GM23338 (cell line): ENCODE measurements around the gene RAI14. TPM values are rescaled to one million over a fixed set of nuclear protein-coding genes. Genes with fewer than 3 reads are reported as not detected.

ENCODE experiments used
- ATAC-seq: fragments of 200-7000 bp; cut with Tn5 transposase; 3 replicates; pipeline ENCODE4 v1.9.1; 2020
- DNase-seq: peaks from one replicate; pipeline ENCODE4 v3.0.0-alpha.2; 2015; ENCODE audit warnings: low spot score
- H2AFZ ChIP-seq: fragments of 200-600 bp; sonication (generic); 2 replicates; pipeline ENCODE4 v1.8.0; 2016; ENCODE audit warnings: antibody characterized with exemption, mild to moderate bottlenecking, moderate library complexity
- H3F3A ChIP-seq: fragments of 200-600 bp; sonication (generic); replicated peaks from 2 replicates; pipeline ENCODE4 v1.8.0; 2017; ENCODE audit warnings: antibody characterized with exemption, mixed run types, low read depth
- H3K27ac ChIP-seq: fragments of 200-600 bp; sonication (generic); 2 replicates; pipeline ENCODE4 v1.6.1; 2016; ENCODE audit warnings: low read depth
- H3K27me3 ChIP-seq: fragments of 200-600 bp; sonication (generic); 2 replicates; pipeline ENCODE4 v1.8.0; 2016; ENCODE audit warnings: mild to moderate bottlenecking, mixed run types, moderate library complexity; ENCODE audit not compliant: insufficient read depth
- H3K36me3 ChIP-seq: fragments of 200-600 bp; sonication (generic); 2 replicates; pipeline ENCODE4 v1.8.0; 2016; ENCODE audit warnings: mild to moderate bottlenecking; ENCODE audit not compliant: insufficient read depth
- H3K4me1 ChIP-seq: fragments of 200-600 bp; sonication (generic); 2 replicates; pipeline ENCODE4 v1.8.0; 2016; ENCODE audit warnings: mild to moderate bottlenecking, moderate library complexity; ENCODE audit not compliant: insufficient read depth
- H3K4me2 ChIP-seq: fragments of 200-600 bp; sonication (generic); 2 replicates; pipeline ENCODE4 v1.7.1; 2017; ENCODE audit warnings: mixed run types
- H3K4me3 ChIP-seq: fragments of 200-600 bp; sonication (generic); 2 replicates; pipeline ENCODE4 v1.6.1; 2016; ENCODE audit warnings: mixed run types
- H3K79me2 ChIP-seq: fragments of 200-600 bp; sonication (generic); replicated peaks from 2 replicates; pipeline ENCODE4 v1.8.0; 2017; ENCODE audit warnings: mild to moderate bottlenecking; ENCODE audit not compliant: insufficient read depth
- H3K9me2 ChIP-seq: fragments of 200-600 bp; sonication (generic); 2 replicates; pipeline ENCODE4 v1.8.0; 2017; ENCODE audit not compliant: insufficient read depth
- H4K20me1 ChIP-seq: fragments of 200-600 bp; sonication (generic); replicated peaks from 2 replicates; pipeline ENCODE4 v1.8.0; 2017; ENCODE audit warnings: mild to moderate bottlenecking; ENCODE audit not compliant: insufficient read depth
- H3K27ac Mint-ChIP-seq: 2 replicates; pipeline ENCODE4 v1.8.0; 2020; ENCODE audit warnings: inconsistent platforms, mild to moderate bottlenecking, moderate library complexity, mixed read lengths
- H3K27me3 Mint-ChIP-seq: 3 replicates; pipeline ENCODE4 v1.8.0; 2022; ENCODE audit warnings: low read depth, mild to moderate bottlenecking, moderate library complexity, mixed read lengths, inconsistent platforms; ENCODE audit not compliant: insufficient read depth, poor library complexity
- H3K36me3 Mint-ChIP-seq: 3 replicates; pipeline ENCODE4 v1.8.0; 2021; ENCODE audit warnings: low read depth, mild to moderate bottlenecking, inconsistent platforms, moderate library complexity, mixed read lengths
- H3K4me1 Mint-ChIP-seq: 3 replicates; pipeline ENCODE4 v1.8.0; 2020; ENCODE audit warnings: mild to moderate bottlenecking, inconsistent platforms, mixed read lengths
- H3K4me3 Mint-ChIP-seq: 3 replicates; pipeline ENCODE4 v1.8.0; 2021; ENCODE audit warnings: moderate library complexity, mild to moderate bottlenecking, inconsistent platforms, mixed read lengths
- H3K9me3 Mint-ChIP-seq: 3 replicates; pipeline ENCODE4 v1.8.0; 2020; ENCODE audit warnings: moderate library complexity, mild to moderate bottlenecking, inconsistent platforms, mixed read lengths
- CREB1 ChIP-seq: fragments of 250-450 bp; sonication (Bioruptor Pico); IDR thresholded peaks from 2 replicates; pipeline ENCODE4 v1.5.0; 2020; ENCODE audit warnings: low read depth, mild to moderate bottlenecking, moderate library complexity
- CTCF ChIP-seq, 2 experiments: fragments of 200-600 bp in 1 of 2; sonication (generic) in 1 of 2; conservative IDR thresholded peaks; 2 replicates each; pipeline versions ENCODE4 v1.5.1 to v1.6.1; 2016 to 2017; ENCODE audit warnings: antibody characterized with exemption in 2 of 2, low read depth in 2 of 2, mild to moderate bottlenecking in 2 of 2, moderate library complexity in 1 of 2
- ETS1 ChIP-seq: IDR thresholded peaks from 2 replicates; pipeline ENCODE4 v1.6.1; 2016; ENCODE audit warnings: antibody characterized with exemption
- EZH2 ChIP-seq: fragments of 200-600 bp; sonication (generic); IDR thresholded peaks from one replicate; pipeline ENCODE4 v1.8.0; 2017; ENCODE audit warnings: antibody characterized with exemption, mild to moderate bottlenecking, low read depth; ENCODE audit not compliant: unreplicated experiment
- EZH2phosphoT487 ChIP-seq: fragments of 200-600 bp; sonication (generic); IDR thresholded peaks from one replicate; pipeline ENCODE4 v1.8.1; 2018; ENCODE audit warnings: antibody characterized with exemption; ENCODE audit not compliant: unreplicated experiment
- JUNB ChIP-seq: IDR thresholded peaks from one replicate; pipeline ENCODE4 v1.6.1; 2016; ENCODE audit warnings: antibody characterized with exemption; ENCODE audit not compliant: unreplicated experiment
- NANOG ChIP-seq: IDR thresholded peaks from 2 replicates; pipeline ENCODE4 v1.6.1; 2016; ENCODE audit warnings: antibody characterized with exemption, borderline replicate concordance
- POLR2AphosphoS5 ChIP-seq: IDR thresholded peaks from 2 replicates; pipeline ENCODE4 v1.6.1; 2016; ENCODE audit warnings: antibody characterized with exemption, low read depth
- REST ChIP-seq: IDR thresholded peaks from one replicate; pipeline ENCODE4 v1.6.1; 2018; ENCODE audit warnings: antibody characterized with exemption; ENCODE audit not compliant: unreplicated experiment
- ZNF114 ChIP-seq: fragments of 250-450 bp; sonication (Bioruptor Pico); IDR thresholded peaks from 2 replicates; pipeline ENCODE4 v1.5.0; 2020; ENCODE audit warnings: mild to moderate bottlenecking, moderate library complexity
- ZNF331 ChIP-seq: fragments of 250-450 bp; sonication (Bioruptor Pico); IDR thresholded peaks from 2 replicates; pipeline ENCODE4 v1.5.0; 2020; ENCODE audit warnings: low read depth, mild to moderate bottlenecking, moderate library complexity
- ZNF462 ChIP-seq: fragments of 250-450 bp; sonication (Bioruptor Pico); IDR thresholded peaks from 2 replicates; pipeline ENCODE4 v1.5.0; 2020; ENCODE audit warnings: mild to moderate bottlenecking, moderate library complexity
- polyA plus RNA-seq: library from polyadenylated mRNA; unstranded; fragments of >200 nt; fragmentation: Nextera tagmentation; extraction: Ambion mirVana; gene quantifications from 2 replicates; pipeline ENCODE4 v1.2.1, GENCODE V29; 2016
- total RNA-seq: library from RNA; depleted of rRNA; stranded (reverse); fragments of >200 nt; shearing (Covaris generic); gene quantifications from 2 replicates; pipeline ENCODE4 v1.2.3, GENCODE V29; 2014

Gene RAI14
- total and polyA plus RNA-seq, 2 experiments from 2014 or later: 58.8 to 95.8 TPM

- no peak for TF ChIP-seq JUNB
- TF ChIP-seq NANOG: no peak
These were observed 53.9 kb downstream of the RAI14 start (continued) for GRCh38 chr5:34709861-34710673.

- Histone ChIP-seq H3K4me1 (peaks cover 42% of the 10 kb centered on the region), H3K9me2 (no peaks in the 10 kb centered on the region), H3K79me2 (peaks cover 95% of the 10 kb centered on the region), H3K4me2 (no peak overlapping the region), H3K27ac (0 out of 2 replicates have a peak overlapping the region, but pooled peaks have one; percentile 24), H3K36me3 (peaks cover 9% of the 10 kb centered on the region; the same call in 1 of the 2 replicates), H4K20me1 (peaks cover 14% of the 10 kb centered on the region; the same call in 1 of the 2 replicates), H2AFZ (no peak overlapping the region), H3K27me3 (no peaks in the 10 kb centered on the region), H3K4me3 (no peak overlapping the region), H3F3A (no peaks in the 10 kb centered on the region)
- no peaks in the 10 kb centered on the region for H3K27me3 Mint-ChIP-seq
- peaks cover 42% of the 10 kb centered on the region for H3K4me1 Mint-ChIP-seq
- no peaks in the 10 kb centered on the region for H3K9me3 Mint-ChIP-seq
- peaks cover 33% of the 10 kb centered on the region for H3K36me3 Mint-ChIP-seq
- H3K27ac Mint-ChIP-seq: no peak overlapping the region
- no peak for ATAC-seq
- no peak overlapping the region for H3K4me3 Mint-ChIP-seq
- no peak for DNase-seq
- no peak for TF ChIP-seq ZNF331 (CRISPR knock-in tag)
- TF ChIP-seq CTCF (conservative IDR thresholded peaks at IDR 0.05; ENCODE audit: low read depth in 2 of 2): no peak
- no peak for TF ChIP-seq CREB1
- TF ChIP-seq ETS1: no peak
- TF ChIP-seq EZH2: no peak
- no peak for TF ChIP-seq POLR2AphosphoS5
- TF ChIP-seq JUNB: no peak
- no peak for TF ChIP-seq REST
- TF ChIP-seq ZNF462 (CRISPR knock-in tag): no peak
- no peak for TF ChIP-seq EZH2phosphoT487
- no peak for TF ChIP-seq ZNF114 (CRISPR knock-in tag)
- no peak for TF ChIP-seq NANOG
These were observed 56.4 kb downstream of the RAI14 start for GRCh38 chr5:34712565-34712964.
